ENCODE measurements around the gene TTC23. TPM values are rescaled to one million over a fixed set of nuclear protein-coding genes. Genes with fewer than 3 reads are reported as not detected.
A peak's percentile ranks its signal among the peaks of the same experiment; 100 is the strongest.
"Not testable (repeated sequence)": the region's sequence is repeated elsewhere in the genome, so short reads cannot be mapped to it uniquely, and the experiment has no call there.

Gene TTC23
- polyA plus RNA-seq, 4 donors, result 28.5 to 34.9 (median 32.0) TPM

DNA sequence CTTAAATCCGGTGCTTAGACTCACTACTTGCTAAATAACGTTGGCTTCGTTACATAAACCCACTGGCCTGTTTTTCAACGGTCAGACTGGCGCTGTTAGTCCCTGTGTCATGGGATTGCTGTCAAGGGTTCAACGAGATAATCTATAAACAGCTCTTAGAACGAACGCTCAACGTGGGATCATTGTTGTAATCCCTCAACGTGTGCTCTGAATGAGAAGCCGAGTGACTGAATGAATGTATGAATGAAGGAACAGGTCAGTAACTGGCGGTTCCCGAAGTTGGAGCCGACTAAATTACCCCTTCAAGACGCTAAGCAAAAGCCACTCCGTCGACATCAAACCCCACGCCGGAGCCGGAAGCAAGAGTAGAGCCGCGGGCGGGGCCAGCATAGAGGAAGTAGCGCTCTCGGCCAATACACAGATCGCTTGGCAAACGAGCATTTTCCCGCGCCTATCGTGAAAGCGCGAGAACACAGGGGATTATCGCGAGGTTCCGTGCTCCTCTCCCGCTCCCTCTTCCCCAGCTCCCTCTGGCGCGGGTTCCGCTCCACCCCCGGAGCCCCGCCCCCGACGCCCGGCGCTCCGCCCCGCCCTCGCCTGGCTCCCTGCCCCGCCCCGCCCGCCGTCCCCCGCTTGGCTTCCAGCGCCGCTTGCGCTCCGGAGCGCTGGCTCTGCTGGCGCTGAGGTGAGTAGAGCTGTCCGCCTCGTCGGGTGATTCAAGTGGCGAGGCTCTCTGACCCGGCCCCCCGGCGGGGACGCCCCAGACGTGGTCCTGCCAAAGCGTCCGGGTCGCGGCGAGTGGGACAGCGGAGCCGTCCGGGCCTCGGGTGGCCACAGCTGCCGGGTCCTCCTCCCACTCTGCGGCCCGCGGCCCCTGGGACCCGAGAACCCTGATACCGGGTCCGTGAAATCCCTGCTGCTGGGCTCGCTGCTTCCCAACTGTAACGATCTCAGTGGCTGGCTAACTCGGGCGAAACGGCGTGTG is 1.8 kb upstream of the TTC23 start, which contains the start of gene LRRC28:
Gene LRRC28 (plus strand): TSS at position 625 of the 985 bp plus-strand sequence. CDS start 4,477 bp downstream, outside the sequence.
- DNase-seq (ENCODE audit: low read depth in 4 of 4, low spot score in 3 of 4), result peak; percentile 98 to 99 (median 99)

GRCh38 chr15:99250494-99250856 is 1.1 kb upstream of the TTC23 start:
- DNase-seq (ENCODE audit: low read depth in 4 of 4, low spot score in 3 of 4), result no peak

GRCh38 chr15:99250001-99250400 is 620 bp upstream of the TTC23 start:
- no peak for DNase-seq (ENCODE audit: low read depth in 4 of 4, low spot score in 3 of 4)

- DNase-seq (ENCODE audit: low read depth in 4 of 4, low spot score in 3 of 4), result no peak
These were observed 1.2 kb downstream of the TTC23 start for GRCh38 chr15:99248000-99248715.

DNA sequence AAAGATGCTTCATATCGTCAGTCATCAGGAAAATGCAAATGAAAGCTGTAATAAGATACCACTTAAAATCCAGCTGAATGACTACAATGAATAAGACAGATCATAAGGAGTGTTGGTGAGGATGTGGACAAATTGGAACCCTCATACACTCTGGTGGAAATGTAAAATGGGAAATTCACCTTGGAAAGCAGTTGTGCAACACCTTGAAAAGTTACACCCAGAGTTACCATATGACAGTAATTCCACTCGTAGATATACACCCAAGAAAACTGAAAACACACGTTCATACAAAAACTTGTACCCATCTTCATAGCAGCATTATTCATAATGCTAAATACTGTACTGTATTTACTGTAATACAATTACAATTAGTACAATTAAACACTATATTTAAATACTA is 2.3 kb downstream of the TTC23 start:
- DNase-seq (ENCODE audit: low read depth in 4 of 4, low spot score in 3 of 4), result no peak

- DNase-seq (ENCODE audit: low read depth in 4 of 4, low spot score in 3 of 4), result no peak
These were observed 5.1 kb downstream of the TTC23 start for GRCh38 chr15:99244306-99244705.

DNA sequence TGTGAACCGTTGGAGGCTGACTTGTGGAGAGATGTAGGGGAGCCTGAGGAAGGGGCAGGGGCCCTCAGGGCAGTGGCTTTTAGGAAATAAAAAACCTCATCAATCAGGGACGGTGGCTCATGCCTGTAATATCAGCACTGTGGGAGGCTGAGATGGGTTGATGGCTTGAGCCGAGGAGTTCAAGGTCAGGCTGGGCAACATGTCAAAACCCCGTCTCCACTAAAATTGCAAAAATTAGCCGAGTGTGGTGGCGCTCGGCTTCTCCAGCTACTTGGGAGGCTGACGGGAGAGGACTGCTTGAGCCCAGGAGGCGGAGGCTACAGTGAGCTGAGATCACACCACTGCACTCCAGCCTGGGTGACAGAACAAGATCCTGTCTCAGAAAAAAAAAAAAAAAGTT is 7.6 kb downstream of the TTC23 start:
- no peak for DNase-seq (ENCODE audit: low read depth in 4 of 4, low spot score in 3 of 4)

GRCh38 chr15:99239545-99240198 is 9.7 kb downstream of the TTC23 start:
- no peak for DNase-seq (ENCODE audit: low read depth in 4 of 4, low spot score in 3 of 4)

- DNase-seq (ENCODE audit: low read depth in 4 of 4, low spot score in 3 of 4), result no peak
These were observed 10.5 kb downstream of the TTC23 start for GRCh38 chr15:99238849-99239248.

GRCh38 chr15:99234160-99234559 is 15.2 kb downstream of the TTC23 start:
- DNase-seq (ENCODE audit: low read depth in 4 of 4, low spot score in 3 of 4), result not testable (repeated sequence)

- DNase-seq (ENCODE audit: low read depth in 4 of 4, low spot score in 3 of 4), result no peak
These were observed 16.6 kb downstream of the TTC23 start for GRCh38 chr15:99232740-99233139.

- DNase-seq (ENCODE audit: low read depth in 4 of 4, low spot score in 3 of 4), result no peak
These were observed 18.5 kb downstream of the TTC23 start for GRCh38 chr15:99230867-99231266.

- no peak for DNase-seq (ENCODE audit: low read depth in 4 of 4, low spot score in 3 of 4)
These were observed 21.1 kb downstream of the TTC23 start for GRCh38 chr15:99228120-99228770.

DNA sequence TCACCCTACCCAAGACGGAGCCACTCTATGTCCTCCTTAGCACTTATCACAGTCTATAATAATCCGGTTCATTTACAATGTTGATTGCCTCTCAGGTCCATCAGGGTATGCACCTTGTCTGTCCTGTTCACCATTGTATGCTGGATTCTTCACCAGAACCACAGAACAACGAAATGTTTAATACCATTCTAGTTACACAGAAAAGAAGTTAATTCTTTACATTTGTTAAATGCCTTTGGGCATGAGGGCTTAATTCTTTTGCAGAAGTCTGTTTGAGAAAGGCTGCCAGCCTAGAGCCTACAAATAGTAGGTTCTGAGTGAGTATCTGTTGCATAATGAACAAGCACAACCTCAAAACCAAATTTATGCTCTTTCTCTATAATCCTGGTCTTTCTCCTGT is 22.6 kb downstream of the TTC23 start:
- DNase-seq (ENCODE audit: low read depth in 4 of 4, low spot score in 3 of 4), result no peak

GRCh38 chr15:99224372-99225214 is 24.8 kb downstream of the TTC23 start:
- DNase-seq (ENCODE audit: low read depth in 4 of 4, low spot score in 3 of 4), result no peak

DNA sequence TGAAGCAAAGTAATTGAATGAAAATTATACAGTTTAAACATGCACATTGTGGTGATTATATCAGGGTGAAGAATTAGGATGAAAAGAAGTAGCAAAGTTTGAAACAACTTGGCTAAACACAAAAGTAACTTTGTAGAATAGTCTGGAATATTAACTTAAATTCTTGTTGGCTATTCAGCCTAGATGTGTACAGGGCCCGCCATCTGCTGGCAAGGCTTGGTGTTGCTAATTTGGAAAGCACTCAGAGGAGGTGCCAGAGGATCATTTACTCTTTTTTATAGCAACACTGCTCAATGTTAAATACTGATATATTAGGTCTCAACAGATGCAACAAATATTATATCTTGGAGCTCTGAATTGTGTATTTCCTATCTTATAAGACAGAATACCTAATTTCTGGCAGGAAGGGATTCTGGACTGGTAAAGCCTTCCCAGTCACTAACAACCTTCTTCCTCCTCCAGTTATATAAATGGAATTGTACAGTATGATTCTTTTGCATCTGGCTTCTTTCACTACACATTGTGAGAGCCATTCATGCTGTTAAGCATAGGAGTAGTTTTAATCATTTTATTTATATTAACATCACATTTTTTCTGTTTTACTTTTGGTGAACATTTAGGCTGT is 36.1 kb downstream of the TTC23 start:
- DNase-seq (ENCODE audit: low read depth in 4 of 4, low spot score in 3 of 4), result peak in 3 of 4 donors; percentile 20 to 32 (median 32)

- DNase-seq (ENCODE audit: low read depth in 4 of 4, low spot score in 3 of 4), result no peak
These were observed 37.0 kb downstream of the TTC23 start for GRCh38 chr15:99212406-99212805.

- DNase-seq (ENCODE audit: low read depth in 4 of 4, low spot score in 3 of 4), result no peak
These were observed 37.5 kb downstream of the TTC23 start for GRCh38 chr15:99211926-99212325.

GRCh38 chr15:99210334-99210733 is 39.0 kb downstream of the TTC23 start:
- DNase-seq (ENCODE audit: low read depth in 4 of 4, low spot score in 3 of 4), result no peak

Measured in left renal pelvis (tissue), 4 donors.